K562 (cell line): ENCODE results near the gene PKLR. TPM values are rescaled to one million over a fixed set of nuclear protein-coding genes. Genes with fewer than 3 reads are reported as not detected.

Source experiments
- ASH1L ChIP-seq: fragments of 450-650 bp; IDR thresholded peaks from 2 replicates; pipeline ENCODE4 v1.6.1; 2018; ENCODE audit warnings: borderline replicate concordance, mild to moderate bottlenecking, low read depth; ENCODE audit not compliant: partially characterized antibody
- MEIS2 ChIP-seq: fragments of 450-650 bp; IDR thresholded peaks from 2 replicates; pipeline ENCODE4 v1.6.1; 2014; ENCODE audit warnings: mild to moderate bottlenecking; ENCODE audit not compliant: partially characterized antibody
- MTA1 ChIP-seq: fragments of 450-650 bp; IDR thresholded peaks from 2 replicates; pipeline ENCODE4 v1.6.1; 2017; ENCODE audit warnings: borderline replicate concordance
- NEUROD1 ChIP-seq: fragments of 150-350 bp; IDR thresholded peaks from 2 replicates; pipeline ENCODE4 v1.6.1; 2014; ENCODE audit warnings: borderline replicate concordance, low read length, low read depth; ENCODE audit not compliant: partially characterized antibody
- POLR2AphosphoS2 ChIP-seq: IDR thresholded peaks from 2 replicates; pipeline ENCODE4 v1.6.1; 2012; ENCODE audit warnings: low read length, improper control_type of control experiment
- SMARCB1 ChIP-seq: IDR thresholded peaks from 2 replicates; pipeline ENCODE4 v1.6.1; 2011; ENCODE audit warnings: improper control_type of control experiment, low read depth; ENCODE audit not compliant: insufficient read length
- SP1 ChIP-seq: sonication (generic); formaldehyde crosslinking; IDR thresholded peaks from 2 replicates; pipeline ENCODE4 v1.8.1; 2022; ENCODE audit warnings: mild to moderate bottlenecking, missing genetic modification reagents
- SP2 ChIP-seq: IDR thresholded peaks from 2 replicates; pipeline ENCODE4 v1.6.1; 2011; ENCODE audit warnings: mild to moderate bottlenecking, low read depth, low read length, moderate library complexity; ENCODE audit not compliant: poor library complexity, severe bottlenecking; ENCODE audit errors: extremely low read depth
- ZNF282 ChIP-seq: sonication (generic); formaldehyde crosslinking; IDR thresholded peaks from 2 replicates; pipeline ENCODE4 v1.8.1; 2023; ENCODE audit warnings: missing genetic modification reagents
- polyA plus RNA-seq, 8 experiments: library from polyadenylated mRNA; depleted of rRNA in 4 of 8; stranded (reverse) in 5 of 8; unstranded in 3 of 8; fragments of >200 nt; fragmentation: Nextera tagmentation in 2 of 8; fragmentation: Illumina TruSeq in 1 of 8; extraction: Ambion mirVana in 2 of 8; extraction: Trizol in 1 of 8; gene quantifications; 2 replicates each; pipeline versions ENCODE4 v1.2.1 to v1.2.3, GENCODE V29; 2011 to 2014; ENCODE audit warnings: inconsistent platforms in 1 of 8, missing spikeins in 1 of 8
- total RNA-seq, 7 experiments: library from RNA; depleted of rRNA in 6 of 7; stranded (reverse); fragments of >200 nt in 6 of 7; fragmentation: Illumina TruSeq in 2 of 7; extraction: Trizol in 2 of 7; gene quantifications; 2 replicates each; pipeline versions ENCODE4 v1.2.1 to v1.2.3, GENCODE V29; 2011 to 2021; ENCODE audit warnings: low replicate concordance in 1 of 7
- TF ChIP-seq, protein P1 (sequence below): fragments of 250-450 bp; sonication (Bioruptor Pico); IDR thresholded peaks from 2 replicates; pipeline ENCODE4 v1.8.0; 2021; ENCODE audit warnings: moderate library complexity, mild to moderate bottlenecking, inconsistent platforms
- TF ChIP-seq, protein P2 (sequence below): fragments of 250-450 bp; sonication (Bioruptor Pico); IDR thresholded peaks from 2 replicates; pipeline ENCODE4 v1.4.0; 2020; ENCODE audit warnings: mild to moderate bottlenecking

Gene PKLR
- total and polyA plus RNA-seq, 9 of the 15 experiments (the other 6 are each of a cell fraction or from before 2014, with no cell fraction given) = 10.7 to 78.4 (median 38.2) TPM

DNA sequence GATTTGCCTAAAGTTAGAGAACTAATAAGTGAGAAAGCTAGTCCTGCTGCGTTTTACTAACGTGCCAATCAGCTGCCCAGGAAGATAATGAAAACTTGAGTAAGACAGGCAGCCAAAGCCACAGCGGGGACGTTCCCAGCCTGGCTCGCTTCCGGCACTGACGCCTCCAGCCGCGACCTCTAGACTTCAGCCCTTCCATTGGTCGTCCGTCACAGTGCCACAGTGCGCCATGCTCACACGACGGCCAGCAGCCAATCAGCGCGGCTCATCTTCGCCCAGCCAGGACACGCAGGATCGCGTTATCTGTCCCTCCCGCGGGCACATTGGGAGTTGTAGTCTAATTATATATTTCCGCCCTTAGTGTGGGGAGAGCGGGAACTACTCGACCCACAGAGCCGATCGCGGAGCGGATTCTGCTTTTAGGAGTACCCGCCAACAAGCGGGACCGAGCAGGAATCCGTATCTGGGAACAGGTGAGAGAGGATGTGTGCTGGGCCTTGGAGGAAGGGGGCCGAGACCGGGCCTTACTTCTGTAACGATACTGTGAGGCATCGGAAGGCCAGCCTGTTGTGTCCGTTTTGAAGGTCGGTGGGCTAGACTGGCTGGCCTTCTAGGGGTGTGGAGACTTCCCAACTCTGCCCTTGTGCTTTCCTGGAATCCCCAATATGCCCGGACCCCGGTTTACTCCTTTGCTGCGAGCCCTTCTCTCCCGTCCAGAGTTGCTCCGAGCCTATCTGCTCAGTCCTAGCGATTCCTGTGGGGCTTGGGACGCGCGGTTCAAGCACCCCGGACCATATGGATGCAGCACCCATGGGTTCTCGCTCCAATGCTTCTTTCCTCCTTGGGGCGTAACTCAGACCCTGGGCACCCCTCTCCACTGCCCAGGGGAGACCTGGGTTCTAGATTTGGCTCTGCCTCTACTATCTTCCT, 7.5 kb upstream of the PKLR start, which contains the start of gene FDPS (continued):
- TF ChIP-seq, protein P1, sequence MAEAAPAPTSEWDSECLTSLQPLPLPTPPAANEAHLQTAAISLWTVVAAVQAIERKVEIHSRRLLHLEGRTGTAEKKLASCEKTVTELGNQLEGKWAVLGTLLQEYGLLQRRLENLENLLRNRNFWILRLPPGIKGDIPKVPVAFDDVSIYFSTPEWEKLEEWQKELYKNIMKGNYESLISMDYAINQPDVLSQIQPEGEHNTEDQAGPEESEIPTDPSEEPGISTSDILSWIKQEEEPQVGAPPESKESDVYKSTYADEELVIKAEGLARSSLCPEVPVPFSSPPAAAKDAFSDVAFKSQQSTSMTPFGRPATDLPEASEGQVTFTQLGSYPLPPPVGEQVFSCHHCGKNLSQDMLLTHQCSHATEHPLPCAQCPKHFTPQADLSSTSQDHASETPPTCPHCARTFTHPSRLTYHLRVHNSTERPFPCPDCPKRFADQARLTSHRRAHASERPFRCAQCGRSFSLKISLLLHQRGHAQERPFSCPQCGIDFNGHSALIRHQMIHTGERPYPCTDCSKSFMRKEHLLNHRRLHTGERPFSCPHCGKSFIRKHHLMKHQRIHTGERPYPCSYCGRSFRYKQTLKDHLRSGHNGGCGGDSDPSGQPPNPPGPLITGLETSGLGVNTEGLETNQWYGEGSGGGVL (CRISPR knock-in tag) = no peak
- TF ChIP-seq ASH1L = peak; percentile 88
- peak; percentile 80 for TF ChIP-seq MEIS2
- no peak for TF ChIP-seq SP2
- TF ChIP-seq SP1 (CRISPR knock-in tag) = peak; percentile 74; the same call in 1 of the 2 replicates
- TF ChIP-seq, protein P2, sequence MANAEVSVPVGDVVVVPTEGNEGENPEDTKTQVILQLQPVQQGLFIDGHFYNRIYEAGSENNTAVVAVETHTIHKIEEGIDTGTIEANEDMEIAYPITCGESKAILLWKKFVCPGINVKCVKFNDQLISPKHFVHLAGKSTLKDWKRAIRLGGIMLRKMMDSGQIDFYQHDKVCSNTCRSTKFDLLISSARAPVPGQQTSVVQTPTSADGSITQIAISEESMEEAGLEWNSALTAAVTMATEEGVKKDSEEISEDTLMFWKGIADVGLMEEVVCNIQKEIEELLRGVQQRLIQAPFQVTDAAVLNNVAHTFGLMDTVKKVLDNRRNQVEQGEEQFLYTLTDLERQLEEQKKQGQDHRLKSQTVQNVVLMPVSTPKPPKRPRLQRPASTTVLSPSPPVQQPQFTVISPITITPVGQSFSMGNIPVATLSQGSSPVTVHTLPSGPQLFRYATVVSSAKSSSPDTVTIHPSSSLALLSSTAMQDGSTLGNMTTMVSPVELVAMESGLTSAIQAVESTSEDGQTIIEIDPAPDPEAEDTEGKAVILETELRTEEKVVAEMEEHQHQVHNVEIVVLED = peak; percentile 82
- peak; percentile 74 for TF ChIP-seq NEUROD1
- no peak for TF ChIP-seq ZNF282 (CRISPR knock-in tag)
- no peak for TF ChIP-seq SMARCB1
- no peak; the same call in 1 of the 2 replicates for TF ChIP-seq POLR2AphosphoS2
- TF ChIP-seq MTA1 = peak; percentile 96
